B cell (primary cell): ENCODE measurements around the gene MSL3B.

Experiments used
- ATAC-seq: fragments of 200-7000 bp; cut with Tn5 transposase; one replicate; pipeline ENCODE4 v1.10.0; 2021; ENCODE audit warnings: low read depth, mild to moderate bottlenecking, moderate number of reproducible peaks, moderate library complexity
- CTCF ChIA-PET: fragments of 350-600 bp; sonication (Branson Sonifier 250); formaldehyde crosslinking; loops from one replicate; lab custom pipeline; 2021; ENCODE audit warnings: antibody characterized with exemption, inconsistent platforms; lab: Charles Lee
- POLR2A ChIA-PET: fragments of 350-600 bp; sonication (Branson Sonifier 250); formaldehyde crosslinking; loops from one replicate; lab custom pipeline; 2021; ENCODE audit warnings: antibody characterized with exemption; lab: Charles Lee
- DNase-seq: peaks from one replicate; pipeline ENCODE4 v3.0.0; 2013
- H2AFZ ChIP-seq: 2 replicates; pipeline ENCODE4 v1.6.1; 2012; ENCODE audit warnings: mild to moderate bottlenecking, low read depth, low read length; ENCODE audit not compliant: insufficient read depth, poor library complexity, severe bottlenecking
- H3K27ac ChIP-seq, 2 donors: 1 replicate in 1 of 2; 2 replicates in 1 of 2; pipeline ENCODE4 v1.5.1; 2012 to 2013; ENCODE audit warnings: low read length in 2 of 2, mild to moderate bottlenecking in 2 of 2, moderate library complexity in 1 of 2
- H3K27me3 ChIP-seq, 4 experiments: fragments of 200-600 bp in 1 of 4; sonication (generic) in 1 of 4; replicated peaks in 1 of 4; 1 replicate in 2 of 4; 2 replicates in 2 of 4; pipeline versions ENCODE4 v1.6.1 to v1.7.0; 2013 to 2016; ENCODE audit warnings: low read length in 3 of 4, mild to moderate bottlenecking in 2 of 4, mixed read lengths in 1 of 4, moderate library complexity in 1 of 4; ENCODE audit not compliant: insufficient read depth in 4 of 4, control insufficient read depth in 3 of 4; ENCODE audit errors: control extremely low read depth in 1 of 4
- H3K36me3 ChIP-seq, 2 experiments: replicated peaks in 1 of 2; 1 replicate in 1 of 2; 2 replicates in 1 of 2; pipeline versions ENCODE4 v1.6.1 to v1.7.1; 2013; ENCODE audit warnings: low read length in 1 of 2; ENCODE audit not compliant: insufficient read depth in 2 of 2, control insufficient read depth in 1 of 2; ENCODE audit errors: control extremely low read depth in 1 of 2, extremely low read depth in 1 of 2
- H3K4me1 ChIP-seq, 2 donors: fragments of 200-600 bp in 1 of 2; sonication (generic) in 1 of 2; 1 replicate in 1 of 2; 2 replicates in 1 of 2; pipeline versions ENCODE4 v1.5.1 to v1.6.1; 2013 to 2017; ENCODE audit warnings: low read length in 2 of 2; ENCODE audit not compliant: control insufficient read depth in 2 of 2, insufficient read depth in 2 of 2
- H3K4me2 ChIP-seq: replicated peaks from 2 replicates; pipeline ENCODE3; 2012; ENCODE audit warnings: mild to moderate bottlenecking, low read depth, low read length; ENCODE audit not compliant: poor library complexity, severe bottlenecking
- H3K4me3 ChIP-seq, 5 experiments: fragments of 200-600 bp in 1 of 5; sonication (generic) in 1 of 5; 1 replicate in 3 of 5; 2 replicates in 2 of 5; pipeline versions ENCODE4 v1.5.1 to v1.7.0; 2011 to 2016; ENCODE audit warnings: low read length in 4 of 5, mild to moderate bottlenecking in 4 of 5, low read depth in 2 of 5, control low read depth in 1 of 5, moderate library complexity in 1 of 5; ENCODE audit not compliant: insufficient read depth in 1 of 5; ENCODE audit errors: control extremely low read depth in 1 of 5, extremely low read depth in 1 of 5
- H3K79me2 ChIP-seq: fragments of 200-600 bp; sonication (generic); one replicate; pipeline ENCODE4 v1.6.0; 2016; ENCODE audit warnings: low read length; ENCODE audit not compliant: control insufficient read depth, insufficient read depth
- H3K9ac ChIP-seq: fragments of 200-600 bp; sonication (generic); 2 replicates; pipeline ENCODE4 v1.6.1; 2017; ENCODE audit warnings: mild to moderate bottlenecking, low read length, moderate library complexity
- H3K9me3 ChIP-seq, 3 donors: one replicate each; pipeline versions ENCODE4 v1.6.1 to v1.7.1; 2013; ENCODE audit warnings: low read length in 2 of 3; ENCODE audit not compliant: control insufficient read depth in 2 of 3, insufficient read depth in 1 of 3; ENCODE audit errors: control extremely low read depth in 1 of 3
- H4K20me1 ChIP-seq: 2 replicates; pipeline ENCODE4 v1.6.0; 2012; ENCODE audit warnings: mild to moderate bottlenecking, low read length; ENCODE audit not compliant: insufficient read depth, control insufficient read depth, poor library complexity, severe bottlenecking
- H3K27ac Mint-ChIP-seq: one replicate; pipeline ENCODE4 v1.8.0; 2021; ENCODE audit warnings: mixed read lengths
- H3K27me3 Mint-ChIP-seq: one replicate; pipeline ENCODE4 v1.8.0; 2021; ENCODE audit warnings: mixed read lengths
- H3K4me1 Mint-ChIP-seq: one replicate; pipeline ENCODE4 v1.8.0; 2021; ENCODE audit warnings: mixed read lengths
- H3K4me3 Mint-ChIP-seq: one replicate; pipeline ENCODE4 v1.8.0; 2021; ENCODE audit warnings: mixed read lengths
- H3K9me3 Mint-ChIP-seq: one replicate; pipeline ENCODE4 v1.8.0; 2022; ENCODE audit warnings: mixed read lengths; ENCODE audit not compliant: insufficient read depth
- CTCF ChIP-seq: fragments of 200-600 bp; IDR thresholded peaks from one replicate; pipeline ENCODE4 v1.8.0; 2022; ENCODE audit warnings: antibody characterized with exemption, mild to moderate bottlenecking
- EZH2 ChIP-seq: IDR thresholded peaks from 2 replicates; pipeline ENCODE4 v1.6.1; 2012; ENCODE audit warnings: borderline replicate concordance, low read depth, mild to moderate bottlenecking, moderate library complexity, low read length; ENCODE audit not compliant: insufficient read depth, poor library complexity, severe bottlenecking
- WGBS: methylation state at CpG from one replicate; pipeline ENCODE4 v1.1.5; 2013; ENCODE audit warnings: missing lambda C conversion rate; ENCODE audit not compliant: insufficient coverage; 5-methylcytosine and 5-hydroxymethylcytosine counted together
- intact Hi-C: fragments of 100-400 bp; cut with micrococcal nuclease; formaldehyde crosslinking; loops from one replicate; pipeline ENCODE4 v1.10.0; 2022

Gene MSL3B

DNA sequence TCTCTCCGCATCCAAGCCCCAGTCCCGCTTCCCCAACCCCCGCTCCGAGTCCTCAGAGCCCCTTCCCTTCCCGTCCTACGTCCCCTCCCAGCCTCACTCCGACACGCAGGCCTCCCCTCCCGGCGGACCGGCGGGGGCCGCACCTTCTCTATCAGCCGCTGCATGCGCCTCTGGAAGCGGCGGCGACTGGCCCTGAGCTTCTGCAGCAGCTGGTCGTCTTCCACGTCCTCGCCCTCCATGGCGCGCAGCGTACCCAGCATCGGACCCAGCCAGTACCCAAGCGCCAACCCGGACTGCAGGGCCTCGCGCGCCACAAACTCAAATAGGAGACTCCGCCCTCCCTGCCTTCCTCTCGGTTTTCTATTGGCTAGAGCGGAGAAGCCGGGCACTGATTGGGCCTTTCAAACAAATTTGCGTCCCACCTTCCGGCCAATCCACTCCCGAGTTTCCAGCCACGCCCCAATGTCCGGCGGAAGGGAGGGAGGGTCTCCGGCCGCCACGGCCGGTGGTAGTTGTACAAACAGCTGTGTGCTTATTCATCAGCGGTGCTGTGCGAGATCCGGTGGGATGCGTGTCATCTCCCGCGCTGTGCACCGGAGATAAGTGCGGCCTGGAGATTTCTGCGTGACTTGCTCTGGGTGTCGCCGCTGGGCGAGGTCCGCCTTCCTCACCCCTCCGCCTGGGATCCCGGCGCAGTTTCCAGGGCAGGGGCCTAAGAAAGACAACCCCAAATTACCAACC is 13.8 kb downstream of the MSL3B start, which contains the start of gene HJURP:
Gene HJURP (minus strand): TSS at position 295 of the 741 bp plus-strand sequence. CDS start 35 bp downstream, at position 260.
- TF ChIP-seq CTCF = no peak
- TF ChIP-seq EZH2 = no peak
- Mint-ChIP-seq H3K9me3 (no peaks in the 10 kb centered on the region), H3K4me1 (peaks cover 20% of the 10 kb centered on the region), H3K27me3 (peaks cover 7% of the 10 kb centered on the region), H3K27ac (peak within 1 kb of the TSS; percentile 79), H3K4me3 (peak within 1 kb of the TSS; percentile 87)
- 1% methylated on average over 55 of the region's 60 CpGs for WGBS
- DNase-seq (peak; percentile 92), ATAC-seq (peak; percentile 98)
- H3K36me3 ChIP-seq = no peaks in the 10 kb centered on the region
- intact Hi-C loops = loop anchor here (1.0 kb wide), 2 partner anchors 14 to 646 kb away; partner anchors contain the start of gene MSL3B
- H3K4me1 ChIP-seq = peaks cover 6 to 19% of the 10 kb centered on the region in 2 donors
- H3K27ac ChIP-seq = no peak within 1 kb of the TSS
- no peaks in the 10 kb centered on the region for H3K27me3 ChIP-seq
- no peaks in the 10 kb centered on the region for H3K9me3 ChIP-seq
- H3K9ac ChIP-seq = peak within 1 kb of the TSS; percentile 76
- H3K79me2 ChIP-seq = peaks cover 11% of the 10 kb centered on the region
- CTCF ChIA-PET = no interaction called here
- peak within 1 kb of the TSS; percentile 97 for H2AFZ ChIP-seq
- H3K4me3 ChIP-seq = peak within 1 kb of the TSS; percentile 60 to 85 (median 72)
- no peaks in the 10 kb centered on the region for H4K20me1 ChIP-seq
- POLR2A ChIA-PET = interaction anchor here (0.6 kb wide), 2 partner anchors 13 to 572 kb away, joined by 4 to 6 read pairs; partner anchors contain the start of gene MSL3B
- H3K4me2 ChIP-seq = peak within 1 kb of the TSS; percentile 98

GRCh38 chr2:233853883-233854240 is 14.3 kb downstream of the MSL3B start:
- H3K36me3 ChIP-seq = no peaks in the 10 kb centered on the region
- ATAC-seq = no peak
- H3K79me2 ChIP-seq = peaks cover 11% of the 10 kb centered on the region
- H3K27me3 ChIP-seq = no peaks in the 10 kb centered on the region
- no peaks in the 10 kb centered on the region for H3K9me3 ChIP-seq
- Mint-ChIP-seq H3K27ac (no peak overlapping the region), H3K4me1 (peaks cover 20% of the 10 kb centered on the region), H3K27me3 (peaks cover 7% of the 10 kb centered on the region), H3K9me3 (no peaks in the 10 kb centered on the region), H3K4me3 (peak overlapping the region; percentile 87)
- DNase-seq = no peak
- CTCF ChIA-PET = no interaction called here
- H4K20me1 ChIP-seq = no peaks in the 10 kb centered on the region
- H3K4me3 ChIP-seq = peak overlapping the region in 4 of 5 experiments; percentile 60 to 85 (median 78)
- peak overlapping the region; percentile 76 for H3K9ac ChIP-seq
- peaks cover 6 to 19% of the 10 kb centered on the region in 2 donors for H3K4me1 ChIP-seq
- H3K4me2 ChIP-seq = peak overlapping the region; percentile 98
- POLR2A ChIA-PET = no interaction called here
- TF ChIP-seq EZH2 = no peak
- TF ChIP-seq CTCF = no peak
- H3K27ac ChIP-seq = no peak overlapping the region
- intact Hi-C loops = loop anchor here (1.0 kb wide), 2 partner anchors 14 to 646 kb away; partner anchors contain the start of gene MSL3B
- WGBS = under 1% methylated on average over 24 of the region's 25 CpGs
- peak overlapping the region; percentile 97 for H2AFZ ChIP-seq
